Measurements from ENCODE around the gene EIF2B2.

- TF ChIP-seq CTCF (conservative IDR thresholded peaks at IDR 0.05; ENCODE audit: low read length) (no peak), EZH2phosphoT487 (IDR thresholded peaks at IDR 0.05; ENCODE audit: borderline replicate concordance, low read depth, low read length) (no peak)
These were observed 47.8 kb upstream of the EIF2B2 start for GRCh38 chr14:74954947-74955228.
